ENCODE results near the gene CNPPD1.

- no peak for TF ChIP-seq CTCF (IDR thresholded peaks at IDR 0.05)
- TF ChIP-seq POLR2AphosphoS5 (IDR thresholded peaks at IDR 0.05), result peak; percentile 96
- peak; percentile 96 to 97 for TF ChIP-seq POLR2A (IDR thresholded peaks at IDR 0.05)
These were observed at the start of gene CNPPD1 for GRCh38 chr2:219176818-219177551.
